Omental fat pad (tissue), 4 donors: Measurements from ENCODE around the gene HHAT. TPM values are rescaled to one million over a fixed set of nuclear protein-coding genes. Genes with fewer than 3 reads are reported as not detected.

Experiments
- ATAC-seq: fragments of 150-250 bp; one replicate; pipeline ENCODE4 v1.9.1; 2016; ENCODE audit warnings: mild to moderate bottlenecking, moderate library complexity; ENCODE audit not compliant: low FRiP score
- DNase-seq: peaks from one replicate; pipeline ENCODE4 v3.0.0-alpha.2; 2019; ENCODE audit warnings: low spot score
- total RNA-seq, 4 donors: library from RNA; depleted of rRNA; stranded (reverse); fragments of >200 nt; gene quantifications; one replicate each; pipeline ENCODE4 v1.1.0, GENCODE V29; 2016
- TF ChIP-seq, protein P1 (sequence below), 3 donors: fragments of 450-650 bp; IDR thresholded peaks; one replicate each; pipeline ENCODE4 v1.5.1; 2016 to 2017; ENCODE audit warnings: antibody characterized with exemption in 3 of 3, mild to moderate bottlenecking in 3 of 3, moderate library complexity in 2 of 3

Gene HHAT
- total RNA-seq, 4 donors from 2014 or later, result 3.4 to 7.8 (median 4.6) TPM

DNA sequence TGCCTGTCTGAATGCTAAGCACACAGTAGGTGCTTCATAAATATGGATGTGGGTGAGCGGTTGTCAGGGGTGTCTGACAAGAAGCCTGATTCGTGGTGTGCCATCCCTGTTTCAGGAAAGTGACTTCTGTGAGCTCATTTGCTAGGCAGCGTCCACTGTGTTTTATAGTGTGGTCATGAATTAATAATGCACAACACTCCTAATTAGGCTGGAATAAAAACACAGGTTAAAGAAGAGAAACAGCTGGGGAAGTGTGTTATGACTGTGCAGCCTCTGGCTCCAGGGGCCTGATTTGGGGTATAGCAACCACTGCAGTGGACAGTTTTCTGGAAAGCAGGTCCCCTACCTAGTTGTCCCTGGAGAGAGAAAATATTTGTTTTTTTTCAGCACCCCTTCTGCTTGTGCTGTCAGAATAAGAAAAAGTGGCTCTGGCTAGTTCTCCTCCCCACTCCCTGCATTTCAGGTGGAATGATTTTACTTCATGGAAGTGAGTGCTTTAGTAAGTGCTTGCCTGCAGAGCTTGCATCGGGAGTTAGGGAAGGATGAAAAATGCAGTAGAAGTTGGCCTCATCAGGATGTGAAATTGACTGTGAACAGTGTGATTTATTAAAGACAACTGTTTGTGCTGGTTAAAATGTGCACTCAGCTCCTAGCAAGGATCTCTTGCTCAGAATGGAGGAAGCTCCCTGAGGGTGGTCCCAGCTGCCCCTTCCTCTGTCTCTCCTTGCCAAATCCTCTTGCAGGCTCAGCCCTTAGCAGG is 333.8 kb downstream of the HHAT start:
- TF ChIP-seq, protein P1, sequence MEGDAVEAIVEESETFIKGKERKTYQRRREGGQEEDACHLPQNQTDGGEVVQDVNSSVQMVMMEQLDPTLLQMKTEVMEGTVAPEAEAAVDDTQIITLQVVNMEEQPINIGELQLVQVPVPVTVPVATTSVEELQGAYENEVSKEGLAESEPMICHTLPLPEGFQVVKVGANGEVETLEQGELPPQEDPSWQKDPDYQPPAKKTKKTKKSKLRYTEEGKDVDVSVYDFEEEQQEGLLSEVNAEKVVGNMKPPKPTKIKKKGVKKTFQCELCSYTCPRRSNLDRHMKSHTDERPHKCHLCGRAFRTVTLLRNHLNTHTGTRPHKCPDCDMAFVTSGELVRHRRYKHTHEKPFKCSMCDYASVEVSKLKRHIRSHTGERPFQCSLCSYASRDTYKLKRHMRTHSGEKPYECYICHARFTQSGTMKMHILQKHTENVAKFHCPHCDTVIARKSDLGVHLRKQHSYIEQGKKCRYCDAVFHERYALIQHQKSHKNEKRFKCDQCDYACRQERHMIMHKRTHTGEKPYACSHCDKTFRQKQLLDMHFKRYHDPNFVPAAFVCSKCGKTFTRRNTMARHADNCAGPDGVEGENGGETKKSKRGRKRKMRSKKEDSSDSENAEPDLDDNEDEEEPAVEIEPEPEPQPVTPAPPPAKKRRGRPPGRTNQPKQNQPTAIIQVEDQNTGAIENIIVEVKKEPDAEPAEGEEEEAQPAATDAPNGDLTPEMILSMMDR (IDR thresholded peaks at IDR 0.05), result no peak
- DNase-seq (no peak), ATAC-seq (no peak)

DNA sequence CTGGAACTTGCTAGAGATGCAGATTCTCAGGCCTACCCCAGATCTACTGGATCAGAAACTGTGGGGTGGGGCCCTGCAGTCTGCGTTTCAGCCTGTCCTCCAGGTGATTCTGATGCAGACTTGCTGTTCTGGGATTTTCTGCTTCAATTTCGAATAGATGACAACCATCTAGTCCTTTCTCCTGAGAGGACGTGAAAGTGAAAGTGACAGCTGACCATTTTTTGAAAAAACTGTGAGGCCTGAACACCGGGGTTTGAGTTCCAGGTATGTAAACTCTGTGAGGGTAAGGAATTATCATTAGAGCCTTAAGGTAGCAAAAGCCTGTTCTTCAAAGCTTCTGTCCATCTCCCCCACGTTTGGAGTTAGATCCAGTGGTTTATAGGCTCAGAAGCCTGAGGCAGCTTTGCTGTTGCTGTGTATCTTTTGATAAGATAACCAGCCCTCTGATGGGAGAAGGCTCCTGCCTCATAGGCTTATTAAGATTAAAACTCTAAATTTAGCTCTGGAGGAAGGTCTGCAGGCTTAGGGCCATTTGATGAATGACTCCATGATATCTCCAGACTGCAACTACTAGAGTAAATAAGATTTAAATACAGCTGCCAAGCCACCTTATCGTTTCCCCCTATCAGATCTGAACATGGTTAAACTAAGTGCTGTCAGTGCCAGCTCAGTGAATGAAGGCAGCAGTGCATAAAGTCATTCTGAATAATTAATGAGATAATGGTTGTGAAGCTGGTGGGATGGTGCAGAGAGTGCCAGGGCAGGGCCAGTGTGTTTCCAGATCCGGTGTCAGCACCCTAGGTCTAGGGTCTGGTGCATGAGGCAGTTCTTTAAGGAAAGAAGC is 335.2 kb downstream of the HHAT start:
- TF ChIP-seq, protein P1 (IDR thresholded peaks at IDR 0.05), result no peak
- no peak for ATAC-seq
- no peak for DNase-seq

DNA sequence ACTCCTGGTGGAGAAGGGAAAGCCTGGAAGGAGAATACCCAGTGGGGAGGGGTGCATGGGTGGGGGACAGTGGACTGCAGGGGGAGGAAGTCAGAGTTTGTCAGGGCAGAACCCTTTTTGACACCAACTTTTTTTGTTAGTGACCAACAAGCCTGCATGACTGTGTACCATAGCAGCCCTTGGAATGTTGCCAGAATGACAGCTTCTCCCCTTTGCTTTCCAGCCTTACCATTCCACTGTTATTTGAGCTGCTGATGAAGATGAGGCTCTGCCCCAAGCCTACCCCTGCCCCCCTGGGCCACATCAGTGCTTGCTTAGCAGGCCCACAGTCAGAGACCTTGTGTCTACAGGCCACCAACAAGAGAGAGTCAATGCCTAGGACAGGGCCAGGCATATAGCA is 341.2 kb downstream of the HHAT start:
- ATAC-seq (no peak), DNase-seq (no peak)
- TF ChIP-seq, protein P1 (IDR thresholded peaks at IDR 0.05), result no peak

DNA sequence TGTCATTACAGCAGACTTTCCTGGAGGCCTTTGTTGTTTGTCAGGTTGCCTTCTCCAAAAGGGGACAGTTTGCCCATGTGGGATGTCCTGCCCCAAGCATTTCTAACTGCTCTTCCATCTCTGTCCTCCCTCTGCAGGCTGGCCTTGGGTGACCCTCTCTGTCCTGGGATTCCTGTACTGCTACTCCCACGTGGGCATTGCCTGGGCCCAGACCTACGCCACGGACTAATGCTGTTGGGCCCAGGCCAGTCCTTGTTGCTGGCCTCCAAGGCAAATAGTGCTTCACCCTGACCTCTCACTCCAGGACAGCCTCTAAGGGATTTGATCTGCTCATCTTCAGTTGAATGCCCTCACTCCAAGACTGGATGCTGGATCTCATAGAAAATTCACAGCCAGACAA is 345.4 kb downstream of the HHAT start:
- no peak for DNase-seq
- TF ChIP-seq, protein P1 (IDR thresholded peaks at IDR 0.05), result no peak
- ATAC-seq, result no peak

DNA sequence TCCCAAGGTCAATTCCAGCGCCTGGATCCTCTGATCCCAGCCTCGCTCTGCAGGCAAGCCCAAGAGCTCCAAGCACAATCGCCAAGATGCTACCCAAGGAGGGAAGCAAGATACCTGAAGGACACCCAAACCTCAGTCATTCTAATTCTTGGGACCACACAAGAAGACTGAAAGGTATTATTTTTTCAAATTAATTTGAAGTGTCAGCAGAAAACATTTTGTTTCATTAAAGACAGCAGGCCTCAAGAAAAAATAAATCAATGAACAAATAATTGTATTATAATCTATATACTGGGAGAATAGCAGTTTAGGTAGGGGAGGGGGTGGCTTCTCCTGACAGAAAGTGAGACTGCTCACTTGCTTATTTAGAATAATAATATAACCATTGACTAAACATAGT is 347.8 kb downstream of the HHAT start:
- ATAC-seq (no peak), DNase-seq (no peak)
- TF ChIP-seq, protein P1 (IDR thresholded peaks at IDR 0.05), result no peak

DNA sequence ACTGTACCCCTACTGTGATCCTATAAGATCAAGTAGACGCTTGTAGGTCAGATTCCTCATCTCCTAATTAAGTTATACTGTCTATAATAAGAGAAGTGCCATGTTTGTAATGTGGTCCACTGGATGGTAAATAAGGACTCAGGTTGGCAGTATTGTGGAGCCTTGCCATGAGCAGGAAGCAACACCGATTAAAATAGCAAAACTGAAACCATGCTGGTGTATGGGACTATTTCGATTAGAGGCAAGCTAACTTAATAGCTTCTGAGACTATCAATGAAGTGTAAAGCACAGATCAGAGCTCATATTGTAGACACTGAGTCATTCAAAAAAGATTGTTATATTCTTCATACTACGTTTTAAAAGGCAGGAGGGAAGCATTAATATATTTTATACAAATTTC is 348.8 kb downstream of the HHAT start:
- TF ChIP-seq, protein P1 (IDR thresholded peaks at IDR 0.05), result no peak
- ATAC-seq (no peak), DNase-seq (no peak)
